GM19351 (cell line): ENCODE measurements around the gene GJD4.

ENCODE experiments used
- ATAC-seq: cut with Tn5 transposase; IDR thresholded peaks from one replicate; pipeline ENCODE4 v1.9.1; 2021; ENCODE audit warnings: mild to moderate bottlenecking, moderate library complexity; ENCODE audit not compliant: unreplicated experiment

Gene GJD4

GRCh38 chr10:35644050-35644950 is 39.2 kb downstream of the GJD4 start:
- no peak for ATAC-seq

GRCh38 chr10:35650894-35651293 is 45.8 kb downstream of the GJD4 start:
- ATAC-seq, result no peak

- ATAC-seq, result no peak
Measured at GRCh38 chr10:35652824-35653223, 47.7 kb downstream of the GJD4 start.

- no peak for ATAC-seq
Measured at GRCh38 chr10:35657621-35658020, 52.5 kb downstream of the GJD4 start.
